H9 (cell line): ENCODE results near the gene PRKAR2A. TPM values are rescaled to one million over a fixed set of nuclear protein-coding genes. Genes with fewer than 3 reads are reported as not detected.

Source experiments
- DNase-seq: peaks from one replicate; pipeline ENCODE4 v3.0.0-alpha.2; 2017
- H2AFZ ChIP-seq: one replicate; pipeline ENCODE4 v1.6.1; 2013; ENCODE audit warnings: mild to moderate bottlenecking, low read length, control low read depth, moderate library complexity
- H2AK5ac ChIP-seq: 2 replicates; pipeline ENCODE4 v1.6.1; 2013; ENCODE audit warnings: low read length, control low read depth, mixed read lengths; ENCODE audit not compliant: insufficient read length
- H2BK120ac ChIP-seq: one replicate; pipeline ENCODE4 v1.6.1; 2013; ENCODE audit warnings: low read depth, mild to moderate bottlenecking, low read length, control low read depth, inconsistent platforms; ENCODE audit not compliant: poor library complexity, severe bottlenecking
- H2BK12ac ChIP-seq: 2 replicates; pipeline ENCODE4 v1.6.1; 2013; ENCODE audit warnings: low read length, control low read depth, mixed read lengths, low read depth; ENCODE audit not compliant: insufficient read length
- H2BK15ac ChIP-seq: 2 replicates; pipeline ENCODE4 v1.6.1; 2013; ENCODE audit warnings: low read depth, low read length, control low read depth
- H2BK20ac ChIP-seq: one replicate; pipeline ENCODE4 v1.6.1; 2013; ENCODE audit warnings: low read depth, mild to moderate bottlenecking, low read length, control low read depth, inconsistent platforms; ENCODE audit not compliant: poor library complexity, severe bottlenecking
- H2BK5ac ChIP-seq: 2 replicates; pipeline ENCODE4 v1.6.1; 2013; ENCODE audit warnings: low read length, control low read depth, mixed read lengths; ENCODE audit not compliant: insufficient read length
- H3K14ac ChIP-seq: 2 replicates; pipeline ENCODE4 v1.6.1; 2013; ENCODE audit warnings: low read length, control low read depth; ENCODE audit not compliant: insufficient read depth
- H3K18ac ChIP-seq: 2 replicates; pipeline ENCODE4 v1.6.1; 2013; ENCODE audit warnings: low read depth, mild to moderate bottlenecking, mixed read lengths, low read length, control low read depth; ENCODE audit not compliant: insufficient read length
- H3K23ac ChIP-seq: 2 replicates; pipeline ENCODE4 v1.6.1; 2013; ENCODE audit warnings: low read length, control low read depth, mixed read lengths, low read depth; ENCODE audit not compliant: insufficient read length
- H3K23me2 ChIP-seq: 2 replicates; pipeline ENCODE4 v1.6.1; 2013; ENCODE audit warnings: low read depth, mild to moderate bottlenecking, mixed read lengths, low read length, control low read depth; ENCODE audit not compliant: insufficient read length, poor library complexity, severe bottlenecking
- H3K27ac ChIP-seq: 2 replicates; pipeline ENCODE4 v1.5.1; 2013; ENCODE audit warnings: low read length, control low read depth, mixed read lengths, low read depth; ENCODE audit not compliant: insufficient read length
- H3K27me3 ChIP-seq: 2 replicates; pipeline ENCODE4 v1.6.1; 2013; ENCODE audit warnings: low read length, control low read depth, inconsistent platforms; ENCODE audit not compliant: insufficient read depth
- H3K4ac ChIP-seq: 2 replicates; pipeline ENCODE4 v1.6.1; 2013; ENCODE audit warnings: low read depth, mild to moderate bottlenecking, control low read depth, inconsistent platforms, low read length, moderate library complexity
- H3K4me1 ChIP-seq: 2 replicates; pipeline ENCODE4 v1.6.1; 2013; ENCODE audit warnings: low read length, control low read depth, inconsistent platforms; ENCODE audit not compliant: insufficient read depth
- H3K4me2 ChIP-seq: 2 replicates; pipeline ENCODE4 v1.6.1; 2013; ENCODE audit warnings: low read length, control low read depth, mixed read lengths; ENCODE audit not compliant: insufficient read length, insufficient read depth
- H3K56ac ChIP-seq: 2 replicates; pipeline ENCODE4 v1.6.1; 2013; ENCODE audit warnings: low read depth, mild to moderate bottlenecking, mixed read lengths, low read length, control low read depth; ENCODE audit not compliant: insufficient read length
- H3K79me1 ChIP-seq: 2 replicates; pipeline ENCODE4 v1.6.1; 2013; ENCODE audit warnings: low read depth, mild to moderate bottlenecking, moderate library complexity, low read length, control low read depth, inconsistent platforms; ENCODE audit not compliant: insufficient read depth, poor library complexity, severe bottlenecking
- H3K79me2 ChIP-seq: 2 replicates; pipeline ENCODE4 v1.6.1; 2013; ENCODE audit warnings: low read length, control low read depth, inconsistent platforms; ENCODE audit not compliant: insufficient read depth
- H3K9ac ChIP-seq: 2 replicates; pipeline ENCODE4 v1.6.1; 2013; ENCODE audit warnings: low read length, control low read depth, mixed read lengths; ENCODE audit not compliant: insufficient read length; ENCODE audit errors: extremely low read depth
- H3K9me3 ChIP-seq: one replicate; pipeline ENCODE4 v1.6.1; 2013; ENCODE audit warnings: low read depth, low read length, inconsistent platforms; ENCODE audit not compliant: control insufficient read depth
- H3T11ph ChIP-seq: one replicate; pipeline ENCODE4 v1.6.1; 2013; ENCODE audit warnings: mild to moderate bottlenecking, low read length, control low read depth, inconsistent platforms
- H4K20me1 ChIP-seq: one replicate; pipeline ENCODE4 v1.6.1; 2013; ENCODE audit not compliant: control insufficient read depth, insufficient read length, insufficient read depth
- H4K5ac ChIP-seq: 2 replicates; pipeline ENCODE4 v1.6.1; 2013; ENCODE audit warnings: low read depth, mild to moderate bottlenecking, mixed read lengths, low read length, control low read depth; ENCODE audit not compliant: insufficient read length
- H4K8ac ChIP-seq: replicated peaks from 2 replicates; pipeline ENCODE4 v1.6.1; 2013; ENCODE audit warnings: low read length, control low read depth, mixed read lengths, low read depth; ENCODE audit not compliant: insufficient read length
- H4K91ac ChIP-seq: 2 replicates; pipeline ENCODE4 v1.6.1; 2013; ENCODE audit warnings: low read depth, mild to moderate bottlenecking, moderate library complexity, mixed read lengths, low read length, control low read depth; ENCODE audit not compliant: insufficient read length
- H3K27ac Mint-ChIP-seq, 3 experiments: 2 replicates in 2 of 3; 3 replicates in 1 of 3; pipeline ENCODE4 v1.8.0; 2020 to 2021; ENCODE audit warnings: mixed read lengths in 3 of 3, mild to moderate bottlenecking in 1 of 3, moderate library complexity in 1 of 3
- H3K27me3 Mint-ChIP-seq: 2 replicates; pipeline ENCODE4 v1.8.0; 2021; ENCODE audit warnings: low read depth, mild to moderate bottlenecking, moderate library complexity, mixed read lengths
- H3K36me3 Mint-ChIP-seq, 3 experiments: 2 replicates in 2 of 3; 3 replicates in 1 of 3; pipeline ENCODE4 v1.8.0; 2020 to 2021; ENCODE audit warnings: low read depth in 3 of 3, mixed read lengths in 3 of 3; ENCODE audit not compliant: insufficient read depth in 1 of 3
- H3K4me1 Mint-ChIP-seq, 2 experiments: 2 replicates each; pipeline ENCODE4 v1.8.0; 2020; ENCODE audit warnings: mixed read lengths in 2 of 2
- H3K4me3 Mint-ChIP-seq, 2 experiments: 2 replicates in 1 of 2; 3 replicates in 1 of 2; pipeline ENCODE4 v1.8.0; 2020 to 2021; ENCODE audit warnings: mild to moderate bottlenecking in 2 of 2, mixed read lengths in 2 of 2, moderate library complexity in 1 of 2
- H3K9me3 Mint-ChIP-seq, 2 experiments: 2 replicates in 1 of 2; 3 replicates in 1 of 2; pipeline ENCODE4 v1.8.0; 2020; ENCODE audit warnings: mild to moderate bottlenecking in 2 of 2, mixed read lengths in 2 of 2, moderate library complexity in 1 of 2
- CTCF ChIP-seq: fragments of 200-600 bp; sonication (generic); conservative IDR thresholded peaks from 3 replicates; pipeline ENCODE4 v1.8.0; 2021; ENCODE audit warnings: antibody characterized with exemption, mild to moderate bottlenecking
- WGBS: extraction: QIAGEN DNeasy Blood & Tissue Kit; methylation state at CpG from one replicate; pipeline ENCODE4 v1.1.7; 2013; ENCODE audit warnings: missing lambda C conversion rate, low lambda C conversion rate, mixed read lengths; ENCODE audit not compliant: insufficient read length; ENCODE audit errors: extremely low coverage; 5-methylcytosine and 5-hydroxymethylcytosine counted together
- total RNA-seq: library from RNA; stranded (reverse); gene quantifications from 2 replicates; pipeline ENCODE4 v1.2.1, GENCODE V29; 2021

PRKAR2A gene
- total RNA-seq, 1 experiment from 2014 or later, result 39.1 TPM

- H3K18ac ChIP-seq, result no peak overlapping the region
- Mint-ChIP-seq H3K27me3 (no peaks in the 10 kb centered on the region), H3K36me3 (peaks cover 0 to 5% (median 0%) of the 10 kb centered on the region in 3 experiments; a peak in 2 of 7 replicates), H3K27ac (no peak overlapping the region), H3K9me3 (no peaks in the 10 kb centered on the region), H3K4me3 (no peak overlapping the region), H3K4me1 (no peaks in the 10 kb centered on the region)
- no peaks in the 10 kb centered on the region for H4K20me1 ChIP-seq
- no peaks in the 10 kb centered on the region for H3K23me2 ChIP-seq
- no peak overlapping the region for H2BK120ac ChIP-seq
- no peaks in the 10 kb centered on the region for H3K9me3 ChIP-seq
- no peaks in the 10 kb centered on the region for H3K79me2 ChIP-seq
- no CpG with 5 or more reads among the region's 6 CpGs for WGBS
- H4K91ac ChIP-seq, result no peak overlapping the region
- no peak overlapping the region for H4K5ac ChIP-seq
- no peak overlapping the region for H4K8ac ChIP-seq
- H2BK20ac ChIP-seq, result no peak overlapping the region
- no peak overlapping the region for H3K23ac ChIP-seq
- H2BK5ac ChIP-seq, result no peak overlapping the region
- no peak overlapping the region for H3T11ph ChIP-seq
- H3K56ac ChIP-seq, result no peak overlapping the region
- no peak overlapping the region for H2AFZ ChIP-seq
- no peak overlapping the region for H2BK15ac ChIP-seq
- no peaks in the 10 kb centered on the region for H3K79me1 ChIP-seq
- H2AK5ac ChIP-seq, result no peak overlapping the region
- H3K4me1 ChIP-seq, result no peaks in the 10 kb centered on the region
- H3K4ac ChIP-seq, result no peak overlapping the region
- TF ChIP-seq CTCF, result no peak
- no peak for DNase-seq
- no peak overlapping the region for H3K14ac ChIP-seq
- H3K27ac ChIP-seq, result no peak overlapping the region
- no peak overlapping the region for H2BK12ac ChIP-seq
- no peaks in the 10 kb centered on the region for H3K27me3 ChIP-seq
- no peak overlapping the region for H3K9ac ChIP-seq
- no peak overlapping the region for H3K4me2 ChIP-seq
Measured at GRCh38 chr3:48783304-48783703, 64.4 kb downstream of the PRKAR2A start.
